GM12875 (cell line): ENCODE data around the gene DDN.
A peak's percentile ranks its signal among the peaks of the same experiment; 100 is the strongest.

Source experiments
- H3K4me3 ChIP-seq: one replicate; pipeline ENCODE4 v1.5.1; 2011; ENCODE audit warnings: low read depth, low read length, control low read depth
- TF ChIP-seq, protein P1 (sequence below): IDR thresholded peaks from 2 replicates; pipeline ENCODE4 v1.5.1; 2011; ENCODE audit warnings: low read depth, mild to moderate bottlenecking, control low read depth, inconsistent platforms, low read length, moderate library complexity, borderline replicate concordance; ENCODE audit not compliant: insufficient read depth

Gene DDN

DNA sequence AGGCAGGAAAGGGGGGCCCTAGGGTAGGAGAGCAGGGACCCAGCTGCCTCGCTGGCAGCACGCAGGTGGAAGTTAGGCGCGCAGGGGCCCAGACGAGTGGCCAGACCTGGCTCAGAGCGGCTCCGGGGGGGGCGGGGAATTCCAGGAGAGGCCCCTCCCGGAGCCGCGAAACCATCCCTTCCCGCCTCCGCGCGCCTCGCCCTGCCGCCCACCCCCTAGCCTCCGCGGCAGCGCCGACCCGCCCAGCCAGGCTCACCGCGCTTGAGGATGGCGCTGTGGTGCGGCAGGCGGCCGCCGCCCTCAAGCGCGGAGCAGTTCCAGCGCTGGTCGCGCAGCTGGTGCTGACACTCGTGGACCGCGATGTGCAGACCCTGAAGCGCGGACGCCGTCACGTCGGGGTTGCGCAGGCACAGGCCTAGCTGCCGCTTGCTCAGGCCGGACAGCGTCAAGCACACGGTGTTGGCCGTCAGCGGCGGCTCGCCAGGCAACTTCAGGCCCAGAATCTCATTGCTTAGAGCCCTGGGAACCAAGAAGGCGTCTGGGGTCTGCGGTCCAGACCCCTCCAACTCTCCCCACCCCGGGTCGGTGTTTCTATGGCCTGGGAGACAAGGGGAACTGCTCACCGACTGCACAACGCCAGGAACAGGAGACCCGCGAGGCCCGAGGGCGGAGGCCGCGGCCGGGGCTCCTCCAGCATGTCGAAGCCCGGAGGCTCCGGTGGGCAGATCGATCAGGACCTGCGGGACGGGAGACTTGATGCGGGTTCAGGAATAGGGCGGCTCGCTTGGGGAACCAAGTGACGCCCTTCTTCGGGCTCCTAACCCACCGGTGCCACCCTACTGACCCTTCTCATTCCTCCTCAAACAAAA lies 29.1 kb downstream of the DDN start:
- H3K4me3 ChIP-seq: no peak overlapping the region
- TF ChIP-seq, protein P1, sequence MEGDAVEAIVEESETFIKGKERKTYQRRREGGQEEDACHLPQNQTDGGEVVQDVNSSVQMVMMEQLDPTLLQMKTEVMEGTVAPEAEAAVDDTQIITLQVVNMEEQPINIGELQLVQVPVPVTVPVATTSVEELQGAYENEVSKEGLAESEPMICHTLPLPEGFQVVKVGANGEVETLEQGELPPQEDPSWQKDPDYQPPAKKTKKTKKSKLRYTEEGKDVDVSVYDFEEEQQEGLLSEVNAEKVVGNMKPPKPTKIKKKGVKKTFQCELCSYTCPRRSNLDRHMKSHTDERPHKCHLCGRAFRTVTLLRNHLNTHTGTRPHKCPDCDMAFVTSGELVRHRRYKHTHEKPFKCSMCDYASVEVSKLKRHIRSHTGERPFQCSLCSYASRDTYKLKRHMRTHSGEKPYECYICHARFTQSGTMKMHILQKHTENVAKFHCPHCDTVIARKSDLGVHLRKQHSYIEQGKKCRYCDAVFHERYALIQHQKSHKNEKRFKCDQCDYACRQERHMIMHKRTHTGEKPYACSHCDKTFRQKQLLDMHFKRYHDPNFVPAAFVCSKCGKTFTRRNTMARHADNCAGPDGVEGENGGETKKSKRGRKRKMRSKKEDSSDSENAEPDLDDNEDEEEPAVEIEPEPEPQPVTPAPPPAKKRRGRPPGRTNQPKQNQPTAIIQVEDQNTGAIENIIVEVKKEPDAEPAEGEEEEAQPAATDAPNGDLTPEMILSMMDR: 0 out of 2 replicates have a peak, but pooled peaks have one; percentile 15

DNA sequence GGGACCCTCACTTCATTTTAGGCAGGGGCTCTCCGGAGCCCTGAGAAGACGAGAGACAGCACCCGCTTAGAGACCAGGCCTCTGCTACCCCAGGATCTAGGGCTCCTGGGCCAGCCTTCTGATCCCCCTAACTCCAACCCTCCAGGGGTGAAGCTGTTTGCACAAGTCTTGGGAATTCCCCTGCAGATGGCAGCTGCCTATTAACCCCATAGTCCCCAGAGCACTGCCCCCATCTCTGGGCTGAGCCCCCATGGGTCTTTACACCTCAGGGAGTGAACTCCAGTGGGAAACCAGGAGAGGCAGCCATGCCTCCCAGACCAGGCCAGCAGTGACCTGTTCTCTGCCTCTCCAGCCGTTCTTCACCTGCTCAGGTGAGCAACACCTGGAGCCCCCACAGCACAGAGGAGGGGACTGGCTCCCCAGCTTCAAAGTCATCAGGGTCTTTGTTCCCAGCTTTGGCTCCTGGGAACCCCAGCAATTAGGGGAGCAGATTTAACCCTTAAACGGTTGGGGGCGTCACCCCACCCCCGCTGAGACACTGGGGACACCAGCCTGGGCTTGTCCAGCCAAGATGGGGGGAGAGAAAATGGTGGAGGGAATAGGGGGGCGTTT lies 29.9 kb downstream of the DDN start:
- TF ChIP-seq, protein P1: no peak
- no peak overlapping the region for H3K4me3 ChIP-seq

DNA sequence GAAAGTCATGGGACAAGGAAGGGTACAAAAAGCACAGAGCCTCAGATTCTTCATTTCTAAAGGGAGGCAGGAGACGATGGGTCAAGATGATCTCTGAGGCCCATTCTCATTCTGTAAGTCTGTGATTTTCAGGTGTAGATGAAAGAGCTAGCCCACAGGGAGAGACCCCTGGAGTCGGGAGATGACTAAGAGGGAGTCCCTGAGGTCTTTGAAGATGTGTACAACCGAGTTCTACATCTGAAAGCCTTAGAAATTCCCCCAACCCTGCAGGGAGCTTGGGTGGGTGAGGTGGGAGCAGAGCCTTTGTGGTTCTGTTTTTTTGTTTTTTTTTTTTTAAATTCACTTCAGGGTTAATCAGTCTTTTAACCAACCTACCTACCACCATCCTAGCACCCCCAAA lies 30.7 kb downstream of the DDN start:
- H3K4me3 ChIP-seq: no peak overlapping the region
- TF ChIP-seq, protein P1: no peak

DNA sequence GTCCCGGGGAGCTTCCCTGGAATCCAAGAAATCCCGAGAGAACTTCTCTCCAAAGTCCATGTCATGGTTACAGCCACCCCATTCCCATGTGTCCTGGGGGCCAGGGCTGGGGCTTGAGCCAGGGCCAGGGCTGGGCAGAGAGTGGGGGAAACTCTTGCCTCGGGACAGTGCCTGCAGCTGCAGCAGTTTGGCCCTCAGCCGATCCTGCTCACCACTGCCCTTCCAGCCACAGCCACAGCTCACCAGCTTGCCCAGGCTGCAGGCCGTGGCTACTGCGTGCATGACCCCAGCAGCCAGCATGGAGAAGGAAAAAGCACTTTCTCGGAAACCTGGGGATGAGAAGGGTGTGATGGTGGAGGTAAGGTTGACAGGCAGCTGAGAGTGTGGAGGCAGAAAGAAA lies 31.2 kb downstream of the DDN start:
- H3K4me3 ChIP-seq: no peak overlapping the region
- TF ChIP-seq, protein P1: no peak

DNA sequence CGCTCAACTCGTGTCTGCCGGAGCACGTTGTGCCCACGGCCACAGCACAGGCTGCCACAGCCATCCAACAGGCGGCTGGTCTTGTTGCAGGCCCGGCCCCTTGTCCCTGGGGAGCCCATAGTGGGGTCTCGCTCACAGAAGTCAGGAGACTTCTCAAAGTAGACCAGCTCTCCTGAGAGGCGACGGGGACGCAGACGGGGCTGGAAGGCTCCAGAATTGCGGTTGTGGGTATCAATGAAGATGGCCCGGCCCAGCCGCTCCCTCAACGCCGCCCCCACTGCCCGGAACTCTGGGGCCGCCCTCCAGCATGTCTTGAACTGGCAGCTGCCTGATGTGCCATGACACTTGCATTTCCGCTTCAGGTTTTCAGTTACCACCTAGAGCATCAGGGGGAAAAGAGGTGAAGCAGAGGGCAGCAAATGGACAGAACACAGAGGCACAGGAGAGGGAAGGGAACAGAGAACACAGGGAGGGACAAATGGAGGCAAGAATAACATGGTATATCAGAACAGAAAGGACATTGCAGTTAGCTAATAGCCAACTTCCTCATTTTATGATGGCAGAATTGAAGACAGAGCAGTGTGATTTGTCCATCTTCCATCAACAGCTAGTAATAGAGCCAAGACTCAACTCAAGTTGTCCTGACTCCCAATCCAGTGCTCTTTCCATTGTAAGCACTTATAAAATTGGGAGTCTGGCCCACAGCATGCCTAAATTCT lies 32.8 kb downstream of the DDN start:
- TF ChIP-seq, protein P1: no peak
- H3K4me3 ChIP-seq: no peak overlapping the region

DNA sequence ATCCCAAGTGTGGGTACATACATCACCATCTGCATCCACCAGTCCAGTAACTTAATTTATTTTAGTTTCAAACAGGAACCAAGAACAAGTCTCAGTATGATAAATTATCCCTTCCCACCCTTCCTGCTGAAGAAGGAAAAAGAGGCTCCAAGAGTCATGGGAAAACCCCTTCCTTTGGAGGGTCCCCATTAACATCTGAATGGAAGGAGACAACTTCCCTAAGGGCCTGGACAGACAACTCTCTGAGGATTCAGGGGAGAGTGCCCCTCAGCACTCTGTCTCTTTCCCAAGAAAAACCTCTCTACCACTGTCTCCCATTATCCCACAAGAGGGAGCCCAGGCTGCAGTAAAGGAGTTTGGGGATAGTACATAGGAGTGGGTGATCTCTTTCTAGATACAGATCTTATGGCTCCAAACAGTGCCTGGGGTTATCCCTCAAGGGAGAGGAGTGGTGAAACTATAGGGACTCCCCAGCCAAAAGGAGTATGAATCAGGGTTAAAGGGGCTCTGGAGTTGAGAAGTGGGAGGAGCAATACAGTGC lies 33.8 kb downstream of the DDN start:
- H3K4me3 ChIP-seq: no peak overlapping the region
- TF ChIP-seq, protein P1: no peak
